ENCODE results near the gene SMIM10L2A.
"Not testable (repeated sequence)": the region's sequence is repeated elsewhere in the genome, so short reads cannot be mapped to it uniquely, and the experiment has no call there.

The SMIM10L2A gene

GRCh38 chrX:135408794-135409193 is 12.9 kb upstream of the SMIM10L2A start:
- TF ChIP-seq YY1 (IDR thresholded peaks at IDR 0.05; ENCODE audit: insufficient read depth, insufficient read length) (no peak), ZNF274 (IDR thresholded peaks at IDR 0.05; ENCODE audit: low read depth, low read length) (no peak), SUZ12 (IDR thresholded peaks at IDR 0.05; ENCODE audit: extremely low read depth, insufficient read depth, insufficient read length) (no peak)
- Histone ChIP-seq H3K36me3 (ENCODE audit: insufficient read depth, insufficient read length, low read length) (no peaks in the 10 kb centered on the region), H3K9ac (ENCODE audit: insufficient read length, low read depth) (no peak overlapping the region), H3K4me3 (ENCODE audit: insufficient read length, low read depth) (no peak overlapping the region), H3K9me3 (ENCODE audit: insufficient read depth, low read length) (no peaks in the 10 kb centered on the region), H3K27me3 (ENCODE audit: insufficient read depth, insufficient read length) (no peaks in the 10 kb centered on the region), H3K4me1 (ENCODE audit: insufficient read depth, insufficient read length) (no peaks in the 10 kb centered on the region)
- DNase-seq (ENCODE audit: low read depth, low spot score), result no peak

GRCh38 chrX:135410861-135411627 is 10.7 kb upstream of the SMIM10L2A start:
- no peaks in the 10 kb centered on the region for H3K4me1 ChIP-seq (ENCODE audit: insufficient read depth, insufficient read length)
- no peaks in the 10 kb centered on the region for H3K9me3 ChIP-seq (ENCODE audit: insufficient read depth, low read length)
- no peak overlapping the region for H3K9ac ChIP-seq (ENCODE audit: insufficient read length, low read depth)
- no peak overlapping the region for H3K4me3 ChIP-seq (ENCODE audit: insufficient read length, low read depth)
- no peak for TF ChIP-seq ZNF274 (IDR thresholded peaks at IDR 0.05; ENCODE audit: low read depth, low read length)
- TF ChIP-seq YY1 (IDR thresholded peaks at IDR 0.05; ENCODE audit: insufficient read depth, insufficient read length), result no peak
- TF ChIP-seq SUZ12 (IDR thresholded peaks at IDR 0.05; ENCODE audit: extremely low read depth, insufficient read depth, insufficient read length), result no peak
- no peak for DNase-seq (ENCODE audit: low read depth, low spot score)
- H3K36me3 ChIP-seq (ENCODE audit: insufficient read depth, insufficient read length, low read length), result no peaks in the 10 kb centered on the region
- H3K27me3 ChIP-seq (ENCODE audit: insufficient read depth, insufficient read length), result no peaks in the 10 kb centered on the region

- H3K27me3 ChIP-seq (ENCODE audit: insufficient read depth, insufficient read length), result no peaks in the 10 kb centered on the region
- H3K9me3 ChIP-seq (ENCODE audit: insufficient read depth, low read length), result no peaks in the 10 kb centered on the region
- no peak for TF ChIP-seq SUZ12 (IDR thresholded peaks at IDR 0.05; ENCODE audit: extremely low read depth, insufficient read depth, insufficient read length)
- no peak for TF ChIP-seq YY1 (IDR thresholded peaks at IDR 0.05; ENCODE audit: insufficient read depth, insufficient read length)
- no peak for TF ChIP-seq ZNF274 (IDR thresholded peaks at IDR 0.05; ENCODE audit: low read depth, low read length)
- H3K36me3 ChIP-seq (ENCODE audit: insufficient read depth, insufficient read length, low read length), result no peaks in the 10 kb centered on the region
- no peak overlapping the region for H3K4me3 ChIP-seq (ENCODE audit: insufficient read length, low read depth)
- no peak for DNase-seq (ENCODE audit: low read depth, low spot score)
- no peaks in the 10 kb centered on the region for H3K4me1 ChIP-seq (ENCODE audit: insufficient read depth, insufficient read length)
- H3K9ac ChIP-seq (ENCODE audit: insufficient read length, low read depth), result no peak overlapping the region
Observed at GRCh38 chrX:135411893-135412292, 9.9 kb upstream of the SMIM10L2A start.

- TF ChIP-seq ZNF274 (IDR thresholded peaks at IDR 0.05; ENCODE audit: low read depth, low read length) (no peak), SUZ12 (IDR thresholded peaks at IDR 0.05; ENCODE audit: extremely low read depth, insufficient read depth, insufficient read length) (no peak), YY1 (IDR thresholded peaks at IDR 0.05; ENCODE audit: insufficient read depth, insufficient read length) (no peak)
- Histone ChIP-seq H3K4me3 (ENCODE audit: insufficient read length, low read depth) (no peak overlapping the region), H3K27me3 (ENCODE audit: insufficient read depth, insufficient read length) (no peaks in the 10 kb centered on the region), H3K9me3 (ENCODE audit: insufficient read depth, low read length) (no peaks in the 10 kb centered on the region), H3K4me1 (ENCODE audit: insufficient read depth, insufficient read length) (no peaks in the 10 kb centered on the region), H3K9ac (ENCODE audit: insufficient read length, low read depth) (no peak overlapping the region), H3K36me3 (ENCODE audit: insufficient read depth, insufficient read length, low read length) (no peaks in the 10 kb centered on the region)
- DNase-seq (ENCODE audit: low read depth, low spot score), result no peak
Observed at GRCh38 chrX:135416546-135416945, 5.2 kb upstream of the SMIM10L2A start.

GRCh38 chrX:135420831-135421230 is 913 bp upstream of the SMIM10L2A start:
- Histone ChIP-seq H3K27me3 (ENCODE audit: insufficient read depth, insufficient read length) (no peaks in the 10 kb centered on the region), H3K9ac (ENCODE audit: insufficient read length, low read depth) (no peak overlapping the region), H3K4me1 (ENCODE audit: insufficient read depth, insufficient read length) (peaks cover 2% of the 10 kb centered on the region), H3K36me3 (ENCODE audit: insufficient read depth, insufficient read length, low read length) (no peaks in the 10 kb centered on the region), H3K9me3 (ENCODE audit: insufficient read depth, low read length) (no peaks in the 10 kb centered on the region), H3K4me3 (ENCODE audit: insufficient read length, low read depth) (no peak overlapping the region)
- TF ChIP-seq ZNF274 (IDR thresholded peaks at IDR 0.05; ENCODE audit: low read depth, low read length), result no peak
- no peak for TF ChIP-seq YY1 (IDR thresholded peaks at IDR 0.05; ENCODE audit: insufficient read depth, insufficient read length)
- no peak for TF ChIP-seq SUZ12 (IDR thresholded peaks at IDR 0.05; ENCODE audit: extremely low read depth, insufficient read depth, insufficient read length)
- DNase-seq (ENCODE audit: low read depth, low spot score), result no peak

- Histone ChIP-seq H3K9ac (ENCODE audit: insufficient read length, low read depth) (no peak overlapping the region), H3K4me3 (ENCODE audit: insufficient read length, low read depth) (no peak overlapping the region), H3K9me3 (ENCODE audit: insufficient read depth, low read length) (no peaks in the 10 kb centered on the region), H3K4me1 (ENCODE audit: insufficient read depth, insufficient read length) (peaks cover 2% of the 10 kb centered on the region), H3K27me3 (ENCODE audit: insufficient read depth, insufficient read length) (no peaks in the 10 kb centered on the region), H3K36me3 (ENCODE audit: insufficient read depth, insufficient read length, low read length) (no peaks in the 10 kb centered on the region)
- peak; percentile 57 for DNase-seq (ENCODE audit: low read depth, low spot score)
- TF ChIP-seq YY1 (IDR thresholded peaks at IDR 0.05; ENCODE audit: insufficient read depth, insufficient read length), result no peak
- no peak for TF ChIP-seq ZNF274 (IDR thresholded peaks at IDR 0.05; ENCODE audit: low read depth, low read length)
- TF ChIP-seq SUZ12 (IDR thresholded peaks at IDR 0.05; ENCODE audit: extremely low read depth, insufficient read depth, insufficient read length), result no peak
Observed at GRCh38 chrX:135421537-135421931, 210 bp upstream of the SMIM10L2A start.

GRCh38 chrX:135422810-135423168 is 1.0 kb downstream of the SMIM10L2A start:
- not testable (repeated sequence) for H3K27me3 ChIP-seq (ENCODE audit: insufficient read depth, insufficient read length); H3K4me1 ChIP-seq (ENCODE audit: insufficient read depth, insufficient read length); H3K9me3 ChIP-seq (ENCODE audit: insufficient read depth, low read length); DNase-seq (ENCODE audit: low read depth, low spot score); H3K36me3 ChIP-seq (ENCODE audit: insufficient read depth, insufficient read length, low read length)
- peak overlapping the region; percentile 72 for H3K9ac ChIP-seq (ENCODE audit: insufficient read length, low read depth)
- peak overlapping the region; percentile 30 for H3K4me3 ChIP-seq (ENCODE audit: insufficient read length, low read depth)

- H3K36me3 ChIP-seq (ENCODE audit: insufficient read depth, insufficient read length, low read length); H3K4me1 ChIP-seq (ENCODE audit: insufficient read depth, insufficient read length); H3K27me3 ChIP-seq (ENCODE audit: insufficient read depth, insufficient read length); DNase-seq (ENCODE audit: low read depth, low spot score); H3K9ac ChIP-seq (ENCODE audit: insufficient read length, low read depth); H3K9me3 ChIP-seq (ENCODE audit: insufficient read depth, low read length): not testable (repeated sequence)
- H3K4me3 ChIP-seq (ENCODE audit: insufficient read length, low read depth), result peak overlapping the region; percentile 11
Observed at GRCh38 chrX:135423173-135423864, 1.6 kb downstream of the SMIM10L2A start.
